HG02610 (cell line): Measurements from ENCODE around the gene BAHCC1.

Source experiments
- ATAC-seq: cut with Tn5 transposase; IDR thresholded peaks from one replicate; pipeline ENCODE4 v1.9.1; 2021; ENCODE audit warnings: mild to moderate bottlenecking, moderate library complexity; ENCODE audit not compliant: unreplicated experiment

BAHCC1 gene

GRCh38 chr17:81440051-81440471 lies 44.8 kb downstream of the BAHCC1 start:
- ATAC-seq = no peak

DNA sequence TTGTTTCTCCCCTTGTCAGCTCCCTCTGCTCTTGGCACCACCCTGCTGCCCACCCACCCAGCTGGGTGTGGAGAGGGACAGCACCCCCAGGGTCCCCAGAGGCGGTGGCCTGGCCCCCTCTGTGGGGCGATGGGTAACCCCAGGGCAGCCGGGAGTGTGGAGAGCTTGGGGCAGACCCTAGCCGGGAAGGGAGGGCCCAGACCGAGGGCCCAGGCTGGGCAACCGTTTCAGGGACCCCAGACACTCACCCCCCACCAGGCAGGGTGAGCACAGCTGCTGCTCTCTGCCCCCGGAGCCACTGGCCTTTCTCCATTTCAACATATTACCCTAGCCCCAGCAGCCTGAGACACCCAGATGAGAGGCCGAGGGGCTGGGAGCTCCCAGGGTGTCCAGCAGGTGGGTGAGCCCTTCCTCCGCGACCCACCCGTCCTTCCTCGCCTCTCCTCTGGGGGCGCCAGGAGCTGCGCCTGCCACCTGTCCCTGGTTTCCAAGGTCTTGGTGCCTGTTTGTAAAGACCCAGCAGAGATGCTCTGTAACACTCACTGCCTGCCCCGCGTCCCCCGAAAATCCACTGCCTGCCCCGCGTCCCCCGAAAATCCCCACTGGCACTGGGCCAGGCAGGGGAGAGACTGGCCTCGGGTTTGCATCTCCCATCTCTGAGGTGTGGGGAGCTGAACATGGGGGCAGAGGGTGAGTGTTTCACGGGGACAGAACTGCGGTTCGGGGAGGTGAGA lies 45.4 kb downstream of the BAHCC1 start:
- no peak for ATAC-seq

GRCh38 chr17:81442791-81443190 lies 47.5 kb downstream of the BAHCC1 start:
- ATAC-seq = no peak

GRCh38 chr17:81443269-81443668 lies 48.0 kb downstream of the BAHCC1 start:
- ATAC-seq = no peak

DNA sequence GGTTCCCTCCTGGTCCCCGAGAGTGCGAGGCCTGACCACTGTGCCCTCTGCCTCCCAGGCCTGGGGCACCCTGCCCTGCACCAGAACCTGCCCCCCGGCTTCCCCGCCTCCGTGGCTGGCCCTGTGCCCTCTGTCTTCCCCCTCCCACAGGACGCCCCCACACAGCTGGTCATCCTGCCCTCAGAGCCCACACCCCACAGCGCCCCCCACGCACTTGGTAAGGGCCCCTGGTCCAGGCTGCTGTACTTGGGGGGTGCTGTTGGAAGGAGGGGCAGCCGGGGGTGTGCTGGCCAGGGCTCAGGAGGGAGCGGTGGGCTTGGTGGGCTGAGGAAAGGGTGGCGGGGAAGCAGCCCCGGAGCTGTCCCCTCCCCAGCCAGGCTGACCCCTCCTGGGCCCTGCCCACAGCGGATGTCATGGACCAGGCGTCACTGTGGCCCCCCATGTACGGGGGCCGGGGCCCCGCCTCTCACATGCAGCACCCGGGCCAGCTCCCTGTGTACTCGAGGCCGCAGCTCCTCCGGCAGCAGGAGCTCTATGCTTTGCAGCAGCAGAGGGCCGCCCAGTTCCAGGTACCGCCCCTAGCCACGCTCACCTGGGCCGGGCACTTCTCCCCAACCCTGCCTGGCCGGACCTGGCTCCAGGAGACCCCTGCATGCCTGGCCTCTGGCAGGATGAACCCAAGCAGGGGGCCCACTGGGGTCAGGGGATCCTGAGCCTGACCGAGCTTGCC lies 49.5 kb downstream of the BAHCC1 start:
- no peak for ATAC-seq

DNA sequence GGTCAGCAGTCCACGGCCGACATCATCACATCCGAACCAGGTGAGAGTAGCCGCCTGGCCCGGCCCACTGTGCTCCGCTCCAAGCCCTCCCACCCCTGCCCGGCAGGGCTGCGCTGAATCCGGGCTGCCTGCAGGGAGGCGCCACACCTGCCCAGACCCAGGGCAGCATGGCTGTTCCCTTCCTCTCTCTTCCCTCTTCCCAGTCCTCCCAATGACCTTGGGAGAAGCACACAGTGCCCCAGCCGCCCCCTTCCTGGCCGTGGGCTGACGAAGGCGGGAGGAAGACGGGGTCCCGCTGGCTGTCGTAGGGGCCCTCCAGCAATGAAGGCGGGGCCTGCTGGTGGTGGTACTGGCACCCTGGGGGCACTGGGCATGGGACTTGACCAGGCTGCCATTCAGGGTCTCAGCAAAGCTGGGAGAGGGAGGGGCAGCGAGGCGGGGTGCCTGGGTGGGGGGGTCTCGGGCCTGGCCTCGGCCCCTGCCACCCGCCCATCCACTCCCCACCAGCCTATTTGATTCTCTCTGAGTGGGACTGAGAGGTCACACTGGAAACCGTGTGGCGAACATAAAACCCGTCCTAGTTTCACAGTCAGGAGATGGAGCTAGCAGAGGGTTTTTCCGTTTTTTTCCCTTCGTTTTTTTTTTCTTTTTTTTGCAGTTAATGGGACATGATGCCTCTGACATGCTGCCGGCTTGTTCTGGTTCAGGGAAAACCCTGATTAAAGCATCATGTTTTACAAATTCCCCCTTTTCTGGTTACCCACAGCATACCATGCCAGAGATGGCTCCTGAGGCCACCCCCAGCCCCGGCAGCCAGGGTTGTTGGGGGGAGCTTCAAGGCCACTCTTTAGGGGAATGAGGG lies 50.6 kb downstream of the BAHCC1 start:
- ATAC-seq = no peak

- ATAC-seq = no peak
Observed at GRCh38 chr17:81447331-81447933, 52.2 kb downstream of the BAHCC1 start.

DNA sequence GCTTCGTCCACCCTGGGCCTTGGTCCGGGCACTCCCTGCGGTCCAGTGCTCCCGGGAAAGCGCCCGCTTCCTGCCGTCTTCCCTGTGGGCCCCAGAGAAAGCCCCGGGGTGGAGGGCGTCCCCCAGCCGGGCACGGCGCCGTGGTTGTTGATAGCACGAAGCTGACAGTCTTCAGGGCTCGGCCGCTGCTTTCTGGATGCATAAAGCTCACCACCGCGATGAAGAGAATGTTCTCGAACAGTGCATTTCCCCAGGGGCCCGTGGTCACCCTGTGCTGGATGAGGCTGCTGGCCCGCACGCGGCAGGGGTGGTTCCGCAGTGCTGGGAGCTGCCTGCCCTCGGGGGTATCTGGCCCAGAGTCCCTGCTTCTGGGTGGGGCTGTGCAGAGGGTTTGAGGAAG lies 53.2 kb downstream of the BAHCC1 start:
- no peak for ATAC-seq

- ATAC-seq = no peak
Observed at GRCh38 chr17:81448950-81449349, 53.7 kb downstream of the BAHCC1 start.

GRCh38 chr17:81449351-81449750 lies 54.1 kb downstream of the BAHCC1 start:
- no peak for ATAC-seq

- ATAC-seq = no peak
Observed at GRCh38 chr17:81451823-81452222, 56.6 kb downstream of the BAHCC1 start.

- ATAC-seq = no peak
Observed at GRCh38 chr17:81452551-81452950, 57.3 kb downstream of the BAHCC1 start.

DNA sequence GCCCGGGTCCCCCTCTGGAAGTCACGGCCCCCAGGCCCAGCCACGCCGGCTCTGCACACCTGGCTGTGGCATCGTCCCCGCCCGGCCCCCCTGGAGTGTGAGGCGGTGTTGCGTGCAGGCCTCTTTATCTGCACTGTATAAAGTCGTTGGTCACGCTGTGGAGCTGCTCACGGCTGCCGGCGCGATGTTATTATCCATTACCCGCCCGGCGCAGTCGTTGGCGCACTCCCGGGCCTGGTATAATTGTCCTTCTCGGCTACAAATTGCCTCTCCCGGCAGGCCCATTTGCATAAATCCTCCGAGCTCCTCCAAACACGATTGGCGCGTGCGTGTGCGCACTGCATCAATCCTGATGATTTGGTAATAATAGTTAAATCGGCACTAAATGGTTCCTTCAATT lies 57.8 kb downstream of the BAHCC1 start:
- no peak for ATAC-seq

- ATAC-seq = no peak
Observed at GRCh38 chr17:81453712-81454111, 58.5 kb downstream of the BAHCC1 start.

- ATAC-seq = no peak
Observed at GRCh38 chr17:81454473-81454872, 59.2 kb downstream of the BAHCC1 start.

GRCh38 chr17:81455387-81455786 lies 60.1 kb downstream of the BAHCC1 start:
- no peak for ATAC-seq

DNA sequence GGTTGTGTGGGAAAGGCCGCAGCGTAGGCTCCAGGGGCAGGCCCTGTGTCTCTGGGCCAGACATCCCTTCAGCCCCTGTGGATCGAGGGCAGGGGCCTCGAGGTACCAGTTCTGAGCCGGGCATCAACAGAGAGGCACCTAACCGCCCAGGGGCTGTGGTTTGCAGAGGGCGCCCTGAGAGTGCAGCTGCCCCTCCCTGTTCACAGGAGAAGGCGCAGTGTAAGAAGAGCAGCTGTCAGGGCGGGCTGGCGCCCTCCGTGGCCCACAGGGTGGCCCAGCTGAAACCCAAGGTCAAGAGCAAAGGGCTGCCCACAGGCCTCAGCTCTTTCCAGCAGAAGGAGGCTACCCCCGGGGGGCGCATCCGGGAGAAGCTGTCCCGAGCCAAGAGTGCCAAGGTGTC lies 60.8 kb downstream of the BAHCC1 start:
- no peak for ATAC-seq

GRCh38 chr17:81456798-81457197 lies 61.5 kb downstream of the BAHCC1 start:
- no peak for ATAC-seq

DNA sequence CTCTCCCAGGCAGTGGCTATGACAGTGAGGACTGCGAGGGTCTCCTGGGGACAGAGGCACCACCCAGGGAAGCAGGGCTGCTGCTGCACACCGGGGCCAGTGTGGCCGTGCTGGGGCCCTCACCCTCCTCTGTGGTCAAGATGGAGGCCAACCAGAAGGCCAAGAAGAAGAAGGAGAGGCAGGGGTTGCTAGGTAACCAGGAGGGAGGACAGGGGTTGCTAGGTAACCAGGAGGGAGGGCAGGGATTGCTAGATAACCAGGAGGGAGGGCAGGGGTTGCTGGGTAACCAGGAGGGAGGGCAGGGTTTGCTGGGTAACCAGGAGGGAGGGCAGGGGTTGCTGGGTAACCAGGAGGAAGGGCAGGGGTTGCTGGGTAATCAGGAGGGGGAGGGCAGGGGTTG lies 62.1 kb downstream of the BAHCC1 start:
- no peak for ATAC-seq

- ATAC-seq = no peak
Observed at GRCh38 chr17:81457917-81458555, 62.8 kb downstream of the BAHCC1 start.

- no peak for ATAC-seq
Observed at GRCh38 chr17:81458628-81459027, 63.4 kb downstream of the BAHCC1 start.
